D341Med (cell line): ENCODE results near the gene CIBAR2.
"Not testable (repeated sequence)": the region's sequence is repeated elsewhere in the genome, so short reads cannot be mapped to it uniquely, and the experiment has no call there.

Experiments used
- DNase-seq: peaks from one replicate; pipeline ENCODE4 v3.0.0; 2012; ENCODE audit warnings: low spot score

Gene CIBAR2

GRCh38 chr16:85128079-85128837 lies 16.0 kb upstream of the CIBAR2 start:
- DNase-seq = no peak

DNA sequence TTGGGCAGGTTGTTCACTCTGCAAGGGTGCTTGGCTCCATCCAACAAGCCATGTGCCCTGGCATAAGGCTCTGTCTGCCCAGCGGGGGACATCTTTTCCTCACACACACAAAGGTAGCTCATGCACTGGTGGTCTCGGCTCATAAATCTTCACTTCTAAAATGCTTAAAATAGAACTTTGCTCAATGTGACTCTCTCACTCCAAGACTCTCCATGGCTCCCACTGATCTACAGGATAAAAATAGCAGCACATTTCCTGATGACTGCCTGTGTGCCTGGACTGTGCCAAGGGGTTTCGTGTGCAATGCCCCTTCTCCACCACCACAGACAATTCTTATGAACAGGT lies 15.1 kb upstream of the CIBAR2 start:
- DNase-seq = no peak

- peak; percentile 57 for DNase-seq
Observed at GRCh38 chr16:85126705-85127378, 14.6 kb upstream of the CIBAR2 start.

GRCh38 chr16:85126394-85126704 lies 14.1 kb upstream of the CIBAR2 start:
- DNase-seq = no peak

DNA sequence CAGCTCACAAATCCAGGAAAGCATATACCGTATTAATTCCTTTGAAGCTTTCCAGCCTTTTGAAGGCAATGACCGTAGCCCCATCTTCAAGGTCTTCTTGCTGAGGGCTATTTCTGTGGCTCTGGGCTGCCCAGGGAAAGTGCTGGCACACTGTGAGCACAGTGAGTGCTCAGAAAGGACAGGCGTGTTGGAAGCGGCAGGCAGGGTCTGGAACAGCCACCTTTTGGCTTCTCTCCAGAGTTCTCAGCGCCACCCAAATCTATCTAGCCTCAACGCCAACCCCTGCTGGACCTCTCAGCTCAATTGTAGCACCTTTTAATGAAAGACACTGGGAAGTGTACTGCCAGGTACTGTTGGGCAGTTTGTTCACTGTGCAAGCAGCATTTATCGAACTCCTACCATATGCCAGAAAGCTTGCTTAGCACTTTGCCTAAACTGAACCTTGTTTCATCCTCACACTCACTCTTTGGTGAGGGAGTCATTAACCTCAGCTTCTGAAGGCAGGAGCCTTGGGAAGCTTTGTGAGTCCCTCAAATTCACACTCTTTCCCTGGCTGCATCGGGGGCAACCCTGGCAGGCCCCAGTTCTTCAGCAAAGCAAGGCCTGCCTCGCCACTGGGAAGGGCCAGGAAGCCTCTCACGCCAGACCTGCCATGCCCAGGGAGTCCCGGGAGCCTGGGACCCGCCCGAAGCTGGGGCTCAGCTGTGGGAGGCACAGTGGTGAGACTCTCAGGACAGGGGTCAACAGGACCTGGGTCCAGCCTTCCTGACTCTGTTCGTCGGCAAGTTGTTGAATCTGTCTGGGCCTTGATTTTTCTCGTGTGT lies 13.5 kb upstream of the CIBAR2 start:
- DNase-seq = no peak

GRCh38 chr16:85124636-85125346 lies 12.5 kb upstream of the CIBAR2 start:
- DNase-seq = no peak

GRCh38 chr16:85123891-85124635 lies 11.8 kb upstream of the CIBAR2 start:
- no peak for DNase-seq

GRCh38 chr16:85123441-85123840 lies 11.2 kb upstream of the CIBAR2 start:
- not testable (repeated sequence) for DNase-seq

- DNase-seq = no peak
Observed at GRCh38 chr16:85120006-85120340, 7.7 kb upstream of the CIBAR2 start.

GRCh38 chr16:85117418-85117817 lies 5.1 kb upstream of the CIBAR2 start:
- no peak for DNase-seq

GRCh38 chr16:85114909-85115567 lies 2.8 kb upstream of the CIBAR2 start:
- peak; percentile 86 for DNase-seq

- DNase-seq = no peak
Observed at GRCh38 chr16:85113913-85114312, 1.6 kb upstream of the CIBAR2 start.

DNA sequence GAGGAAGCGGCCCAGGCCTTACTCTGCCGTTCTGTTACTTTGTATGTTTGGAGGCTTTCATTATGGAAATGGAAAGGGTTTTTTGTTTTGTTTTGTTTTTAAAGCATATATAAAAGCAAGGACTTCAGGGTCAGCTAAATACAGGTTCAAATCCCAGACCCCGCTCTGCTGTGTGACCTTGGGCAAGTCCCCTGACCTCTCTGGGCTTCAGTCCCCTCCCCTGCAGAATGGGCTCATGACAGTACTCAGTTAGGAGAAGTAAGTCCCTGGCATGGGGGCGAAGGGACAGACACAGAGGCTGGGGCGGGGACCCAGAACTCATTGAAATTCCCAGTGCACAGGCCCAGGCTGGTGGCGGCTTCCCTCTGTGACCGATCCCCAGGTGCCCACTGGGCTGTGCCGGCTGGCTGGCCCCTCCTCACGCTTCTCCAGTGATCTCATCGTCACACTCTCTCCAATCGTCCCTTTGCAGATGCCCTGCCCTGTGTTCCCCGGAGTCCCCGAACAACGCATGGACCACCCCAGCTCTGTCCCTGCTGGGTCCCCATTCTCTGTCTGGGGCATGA lies 979 bp upstream of the CIBAR2 start:
- DNase-seq = no peak

DNA sequence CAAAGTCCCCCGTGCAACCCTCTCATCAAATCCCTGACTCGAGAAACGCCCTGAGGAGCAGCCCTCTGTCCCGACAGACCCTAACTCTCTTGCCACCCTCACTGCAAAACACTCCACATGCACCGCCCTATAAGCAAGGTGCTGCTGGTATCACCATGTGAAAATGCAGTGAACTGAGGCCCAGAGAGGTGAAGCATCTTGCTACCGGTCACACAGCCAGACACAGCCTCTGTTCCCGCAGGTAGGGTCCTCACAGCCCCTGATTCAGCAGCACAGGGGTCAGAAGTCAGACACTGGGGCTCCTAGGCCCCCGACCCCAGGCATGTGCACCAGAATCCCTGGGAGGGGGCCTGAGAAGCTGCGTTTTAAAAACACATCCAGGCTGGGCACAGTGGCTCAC lies 1.1 kb downstream of the CIBAR2 start:
- no peak for DNase-seq

DNA sequence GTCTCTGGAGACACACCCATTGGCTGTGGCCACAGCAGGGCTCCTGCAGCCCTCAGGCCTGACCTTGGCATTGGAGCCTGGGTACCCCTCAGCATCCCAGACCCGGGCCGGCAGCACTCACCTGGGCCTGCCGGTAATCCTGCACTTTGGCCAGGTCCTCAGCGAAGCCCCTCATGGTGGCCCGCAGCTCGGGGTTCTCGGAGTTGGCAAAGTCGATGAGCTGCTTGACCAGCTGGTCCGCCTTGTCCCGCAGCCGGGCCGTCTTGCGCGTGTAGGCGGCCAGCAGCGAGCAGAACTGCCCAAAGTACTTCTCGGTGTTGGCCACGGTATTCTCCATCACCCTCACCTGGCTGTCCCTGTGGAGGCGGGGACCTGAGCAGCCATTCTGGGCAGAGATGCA lies 2.2 kb downstream of the CIBAR2 start:
- no peak for DNase-seq

GRCh38 chr16:85107532-85107931 lies 4.7 kb downstream of the CIBAR2 start:
- DNase-seq = no peak

DNA sequence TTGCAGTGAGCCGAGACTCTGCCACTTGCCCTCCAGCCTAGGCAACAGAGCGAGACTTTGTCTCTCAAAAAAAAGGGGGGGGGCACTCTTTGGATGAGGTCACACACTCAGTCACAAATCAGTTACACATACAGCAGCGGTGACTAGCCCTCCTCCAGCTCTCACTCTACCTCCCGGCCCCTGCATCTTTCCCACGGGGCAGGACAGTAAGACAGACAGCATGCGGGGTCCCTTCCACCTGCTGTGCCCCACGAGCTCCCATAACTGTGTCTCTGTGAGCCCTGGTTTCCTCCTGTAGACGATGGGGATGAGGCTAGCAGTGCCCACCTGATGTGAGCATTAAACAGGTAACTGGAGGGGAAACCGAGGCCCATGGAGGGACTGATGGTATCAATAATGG lies 5.2 kb downstream of the CIBAR2 start:
- no peak for DNase-seq

DNA sequence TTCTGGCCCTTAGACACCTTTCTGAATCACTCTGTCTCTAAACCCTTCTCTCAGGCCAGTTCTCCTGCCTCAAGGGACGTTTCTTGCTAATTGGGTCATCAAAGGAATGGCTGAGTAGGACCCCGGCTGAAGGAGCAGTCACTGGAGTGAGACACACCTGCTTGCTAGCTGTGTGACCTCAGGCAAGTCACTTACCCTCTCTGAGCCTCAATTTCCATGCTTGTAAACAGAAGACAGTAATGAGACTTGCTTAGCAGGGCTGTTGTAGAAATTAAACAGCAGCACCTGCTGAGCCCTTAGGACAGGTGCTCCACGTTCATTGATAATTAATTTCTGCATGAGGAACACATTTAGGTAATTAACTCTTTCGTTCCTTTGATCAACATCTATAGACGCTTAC lies 6.8 kb downstream of the CIBAR2 start:
- DNase-seq = no peak

DNA sequence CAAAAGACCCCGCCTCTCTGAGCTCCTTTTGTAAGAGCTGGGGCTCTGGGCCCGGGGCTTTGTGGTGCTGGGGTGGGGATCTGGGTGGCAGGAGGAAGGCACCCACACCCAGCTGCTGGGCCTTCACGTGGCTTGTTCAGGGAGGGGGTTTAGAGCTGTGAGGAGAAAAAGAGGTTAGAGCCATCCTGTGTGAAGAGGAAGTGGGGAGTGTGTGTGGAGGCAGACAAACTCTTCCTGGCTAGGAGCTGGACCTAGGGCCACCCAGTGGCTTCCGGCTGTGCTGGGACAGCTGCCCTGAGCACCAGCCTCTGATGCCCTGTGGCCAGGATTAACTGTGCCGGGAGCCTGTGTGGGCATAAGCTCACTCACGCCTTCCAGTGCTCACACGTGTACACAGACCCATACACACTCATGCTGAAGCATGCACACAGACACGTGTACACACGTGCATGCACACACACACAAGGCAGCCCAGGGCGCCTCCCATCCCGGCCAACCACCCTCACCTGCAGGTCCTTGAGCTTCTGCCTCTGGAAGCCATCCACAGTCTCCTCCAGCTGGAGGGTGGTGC lies 7.4 kb downstream of the CIBAR2 start:
- DNase-seq = no peak

DNA sequence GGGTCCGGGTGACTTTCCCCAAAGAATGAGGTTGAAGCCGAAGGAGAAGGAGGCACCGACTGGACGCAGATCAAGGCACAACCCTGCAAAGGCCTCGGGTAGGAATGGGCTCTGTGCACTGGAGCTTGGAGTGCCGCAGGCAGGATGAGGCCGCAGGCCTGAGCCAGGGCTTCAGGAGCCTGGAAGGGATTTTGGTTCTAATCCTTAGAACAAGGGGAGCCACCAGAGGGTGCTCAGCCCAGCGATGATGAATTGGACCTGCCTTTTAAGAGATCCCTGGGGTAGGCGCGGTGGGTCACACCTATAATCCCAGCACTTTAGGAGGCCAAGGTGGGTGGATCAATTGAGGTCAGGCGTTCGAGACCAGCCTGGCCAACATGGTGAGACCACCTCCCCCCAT lies 8.1 kb downstream of the CIBAR2 start:
- peak; percentile 68 for DNase-seq
